ENCODE data around the gene ATP12A. TPM values are rescaled to one million over a fixed set of nuclear protein-coding genes. Genes with fewer than 3 reads are reported as not detected.

The ATP12A gene
- total RNA-seq, 4 donors from 2014 or later: not detected

DNA sequence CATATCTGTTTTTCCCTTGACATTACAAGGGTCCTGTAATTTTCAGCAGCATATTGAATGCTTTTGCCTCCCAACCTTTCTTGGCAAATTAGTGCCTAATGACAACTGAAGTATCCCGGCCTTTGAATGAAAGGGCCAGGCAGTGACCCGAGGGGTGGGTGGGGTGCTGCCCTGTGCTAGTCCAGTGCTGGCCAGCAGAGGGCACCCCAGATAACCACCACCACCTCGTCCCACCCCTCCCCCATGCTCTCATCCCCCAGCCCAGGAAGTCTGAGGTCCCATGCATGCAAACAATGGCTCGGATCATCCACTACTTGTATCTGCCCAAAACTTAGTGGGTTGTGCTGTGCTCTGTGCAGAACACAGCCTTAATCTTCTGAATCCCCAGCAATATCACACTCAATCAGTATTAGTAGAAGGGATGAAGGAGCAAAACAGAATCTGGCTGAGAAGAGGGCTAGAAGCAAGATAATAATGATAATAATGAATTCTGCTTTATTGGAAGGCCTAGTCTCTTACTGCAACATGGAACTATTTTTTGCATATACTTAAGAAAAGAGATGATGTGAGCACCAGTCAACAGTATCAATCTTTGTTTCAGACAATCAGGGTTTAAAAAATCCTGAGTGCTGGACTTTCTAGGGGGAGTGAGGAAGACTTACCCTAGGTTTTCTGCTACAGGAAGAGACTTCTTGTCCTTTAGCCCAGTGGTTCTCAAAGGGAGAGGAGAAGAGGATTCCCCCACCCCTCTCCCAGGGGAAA, 3.8 kb downstream of the ATP12A start:
- Histone ChIP-seq H3K4me3 (no peak overlapping the region), H3K9me3 (no peaks in the 10 kb centered on the region), H3K27me3 (peaks cover 5 to 51% (median 20%) of the 10 kb centered on the region in 4 donors), H3K36me3 (no peaks in the 10 kb centered on the region), H3K4me1 (peaks cover 10 to 25% (median 18%) of the 10 kb centered on the region in 4 donors), H3K27ac (replicated peaks in 1 of 4) (no peak overlapping the region)
- no peak for DNase-seq (ENCODE audit: extremely low spot score)
- TF ChIP-seq EP300 (IDR thresholded peaks at IDR 0.05) (no peak), POLR2A (IDR thresholded peaks at IDR 0.05; ENCODE audit: low read depth) (no peak), POLR2AphosphoS5 (IDR thresholded peaks at IDR 0.05) (no peak)
- TF ChIP-seq, protein P1, sequence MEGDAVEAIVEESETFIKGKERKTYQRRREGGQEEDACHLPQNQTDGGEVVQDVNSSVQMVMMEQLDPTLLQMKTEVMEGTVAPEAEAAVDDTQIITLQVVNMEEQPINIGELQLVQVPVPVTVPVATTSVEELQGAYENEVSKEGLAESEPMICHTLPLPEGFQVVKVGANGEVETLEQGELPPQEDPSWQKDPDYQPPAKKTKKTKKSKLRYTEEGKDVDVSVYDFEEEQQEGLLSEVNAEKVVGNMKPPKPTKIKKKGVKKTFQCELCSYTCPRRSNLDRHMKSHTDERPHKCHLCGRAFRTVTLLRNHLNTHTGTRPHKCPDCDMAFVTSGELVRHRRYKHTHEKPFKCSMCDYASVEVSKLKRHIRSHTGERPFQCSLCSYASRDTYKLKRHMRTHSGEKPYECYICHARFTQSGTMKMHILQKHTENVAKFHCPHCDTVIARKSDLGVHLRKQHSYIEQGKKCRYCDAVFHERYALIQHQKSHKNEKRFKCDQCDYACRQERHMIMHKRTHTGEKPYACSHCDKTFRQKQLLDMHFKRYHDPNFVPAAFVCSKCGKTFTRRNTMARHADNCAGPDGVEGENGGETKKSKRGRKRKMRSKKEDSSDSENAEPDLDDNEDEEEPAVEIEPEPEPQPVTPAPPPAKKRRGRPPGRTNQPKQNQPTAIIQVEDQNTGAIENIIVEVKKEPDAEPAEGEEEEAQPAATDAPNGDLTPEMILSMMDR (IDR thresholded peaks at IDR 0.05): peak; percentile 59 to 91 (median 75)
- 11% methylated on average over 4 of the region's 4 CpGs for WGBS
- intact Hi-C loops (cut with DNase I): no loop called here

DNA sequence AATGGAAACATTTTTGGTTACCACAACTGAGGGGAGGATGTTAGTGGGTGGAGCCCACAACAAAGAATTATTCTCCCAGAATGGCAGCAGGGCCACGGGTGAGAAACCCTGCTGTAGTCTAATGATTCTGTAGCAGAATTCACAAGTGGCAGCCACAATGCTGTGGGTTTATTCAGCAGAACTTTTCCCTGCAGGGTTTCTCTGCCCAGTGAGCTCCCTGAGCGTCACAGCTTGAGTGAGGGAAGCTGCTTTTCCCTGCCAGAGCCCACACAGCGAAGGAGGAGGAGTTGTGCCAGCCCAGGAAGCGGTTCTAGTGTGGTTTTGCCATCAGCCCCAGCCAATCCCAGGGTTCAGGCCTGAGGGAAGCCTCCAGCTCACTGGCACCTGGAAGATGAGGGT, 4.4 kb downstream of the ATP12A start:
- no peak for DNase-seq (ENCODE audit: extremely low spot score)
- WGBS: 40% methylated on average over 2 of the region's 4 CpGs
- intact Hi-C loops (cut with DNase I): no loop called here

DNA sequence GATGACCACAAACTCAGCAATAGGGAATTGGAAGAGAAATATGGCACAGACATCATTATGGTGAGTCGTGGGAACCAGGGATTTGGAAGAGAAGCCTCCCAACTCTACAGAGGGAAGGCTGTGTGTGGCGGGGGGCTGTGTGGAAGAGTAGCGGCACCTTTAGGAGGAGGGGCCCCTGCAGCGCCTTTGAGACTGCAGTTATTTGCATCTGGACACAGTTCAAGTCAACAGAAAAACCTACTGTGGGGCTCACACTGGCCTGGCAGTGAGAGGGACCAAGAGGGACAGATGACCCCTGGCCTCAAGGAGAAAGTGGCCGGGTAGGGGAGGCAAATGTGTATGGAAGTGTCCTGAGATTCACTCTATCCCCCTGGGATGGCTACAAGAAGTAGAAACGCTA, 5.1 kb downstream of the ATP12A start:
- Histone ChIP-seq H3K4me3 (no peak overlapping the region), H3K36me3 (no peaks in the 10 kb centered on the region), H3K27me3 (peaks cover 5 to 53% (median 14%) of the 10 kb centered on the region in 4 donors), H3K27ac (replicated peaks in 1 of 4) (no peak overlapping the region), H3K9me3 (no peaks in the 10 kb centered on the region), H3K4me1 (peaks cover 6 to 21% (median 13%) of the 10 kb centered on the region in 4 donors)
- DNase-seq (ENCODE audit: extremely low spot score): no peak
- WGBS: 91% methylated on average over 6 of the region's 6 CpGs
- intact Hi-C loops (cut with DNase I): no loop called here
- TF ChIP-seq, protein P1 (IDR thresholded peaks at IDR 0.05): no peak
- TF ChIP-seq POLR2AphosphoS5 (IDR thresholded peaks at IDR 0.05) (no peak), EP300 (IDR thresholded peaks at IDR 0.05) (no peak), POLR2A (IDR thresholded peaks at IDR 0.05; ENCODE audit: low read depth) (no peak)

More for the DNA sequence above, 4.4 kb downstream of the ATP12A start:
- H3K4me1 ChIP-seq: peaks cover 10 to 25% (median 18%) of the 10 kb centered on the region in 4 donors
- no peaks in the 10 kb centered on the region for H3K9me3 ChIP-seq
- no peak overlapping the region for H3K27ac ChIP-seq (replicated peaks in 1 of 4)
- H3K36me3 ChIP-seq: no peaks in the 10 kb centered on the region
- TF ChIP-seq POLR2A (IDR thresholded peaks at IDR 0.05; ENCODE audit: low read depth): no peak
- TF ChIP-seq, protein P1 (IDR thresholded peaks at IDR 0.05): no peak
- H3K27me3 ChIP-seq: peaks cover 5 to 55% (median 20%) of the 10 kb centered on the region in 4 donors
- H3K4me3 ChIP-seq: no peak overlapping the region

DNA sequence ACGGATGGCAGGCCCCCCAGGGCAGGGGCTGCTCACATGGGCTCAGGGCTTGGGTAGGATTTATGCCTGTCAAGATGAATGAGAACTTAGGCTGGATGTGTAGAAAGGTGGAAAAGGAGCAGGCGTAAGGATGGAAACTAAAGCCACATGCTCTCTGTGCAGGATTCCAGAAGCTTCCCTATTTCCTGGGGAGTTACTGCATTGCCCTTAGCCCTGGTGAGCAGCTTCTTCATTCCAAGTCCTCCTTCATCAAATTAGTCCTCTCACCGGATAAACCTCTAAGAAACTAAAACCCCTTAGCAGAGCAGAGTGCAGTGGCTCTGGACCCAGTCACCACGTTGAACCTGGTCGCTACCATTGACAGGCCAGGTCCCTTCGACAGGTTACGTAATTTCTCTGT, 7.4 kb downstream of the ATP12A start:
- WGBS: 79% methylated on average over 7 of the region's 7 CpGs
- TF ChIP-seq POLR2AphosphoS5 (IDR thresholded peaks at IDR 0.05): no peak
- TF ChIP-seq EP300 (IDR thresholded peaks at IDR 0.05): no peak
- no peak for TF ChIP-seq POLR2A (IDR thresholded peaks at IDR 0.05; ENCODE audit: low read depth)
- TF ChIP-seq, protein P1 (IDR thresholded peaks at IDR 0.05): no peak
- H3K27ac ChIP-seq (replicated peaks in 1 of 4): no peak overlapping the region
- H3K9me3 ChIP-seq: no peaks in the 10 kb centered on the region
- peaks cover 0 to 46% (median 0%) of the 10 kb centered on the region in 4 donors for H3K27me3 ChIP-seq
- intact Hi-C loops (cut with DNase I): no loop called here
- H3K4me1 ChIP-seq: peaks cover 0 to 14% (median 5%) of the 10 kb centered on the region in 4 donors
- DNase-seq (ENCODE audit: extremely low spot score): no peak
- H3K4me3 ChIP-seq: no peak overlapping the region
- no peaks in the 10 kb centered on the region for H3K36me3 ChIP-seq
